Activated CD8-positive, alpha-beta T cell treated with anti-CD3 and anti-CD28 coated beads for 36 hours (primary cell): Measurements from ENCODE around the gene GPR152. TPM values are rescaled to one million over a fixed set of nuclear protein-coding genes. Genes with fewer than 3 reads are reported as not detected.

Source experiments
- ATAC-seq: fragments of 200-7000 bp; cut with Tn5 transposase; one replicate; pipeline ENCODE4 v1.10.0; 2021; ENCODE audit warnings: mild to moderate bottlenecking, moderate library complexity
- CTCF ChIA-PET: fragments of 350-600 bp; sonication (Branson Sonifier 250); formaldehyde crosslinking; loops from one replicate; lab custom pipeline; 2021; ENCODE audit warnings: antibody characterized with exemption; lab: Charles Lee
- POLR2A ChIA-PET: fragments of 350-600 bp; sonication (Branson Sonifier 250); formaldehyde crosslinking; loops from one replicate; lab custom pipeline; 2021; ENCODE audit warnings: antibody characterized with exemption; lab: Charles Lee
- DNase-seq: peaks from one replicate; pipeline ENCODE4 v3.0.0-alpha.2; 2020
- H3K27ac Mint-ChIP-seq: one replicate; pipeline ENCODE4 v1.8.0; 2021; ENCODE audit warnings: mild to moderate bottlenecking, mixed read lengths
- H3K27me3 Mint-ChIP-seq: one replicate; pipeline ENCODE4 v1.8.0; 2021; ENCODE audit warnings: mixed read lengths
- H3K36me3 Mint-ChIP-seq: one replicate; pipeline ENCODE4 v1.8.0; 2021; ENCODE audit warnings: low read depth, mixed read lengths
- H3K4me1 Mint-ChIP-seq: one replicate; pipeline ENCODE4 v1.8.0; 2021; ENCODE audit warnings: low read depth, mixed read lengths
- H3K4me3 Mint-ChIP-seq: one replicate; pipeline ENCODE4 v1.8.0; 2021; ENCODE audit warnings: mild to moderate bottlenecking, moderate library complexity, mixed read lengths
- H3K9me3 Mint-ChIP-seq: one replicate; pipeline ENCODE4 v1.8.0; 2021; ENCODE audit warnings: mixed read lengths
- intact Hi-C: fragments of 100-400 bp; cut with micrococcal nuclease; formaldehyde crosslinking; loops from one replicate; pipeline ENCODE4 v1.10.0; 2022
- total RNA-seq, 2 experiments: library from RNA; stranded (reverse); gene quantifications; one replicate each; pipeline ENCODE4 v1.2.3, GENCODE V29; 2021
- TF ChIP-seq, protein P1 (sequence below): fragments of 200-600 bp; IDR thresholded peaks from one replicate; pipeline ENCODE4 v1.8.0; 2022; ENCODE audit warnings: antibody characterized with exemption, mild to moderate bottlenecking

Gene GPR152, protein sequence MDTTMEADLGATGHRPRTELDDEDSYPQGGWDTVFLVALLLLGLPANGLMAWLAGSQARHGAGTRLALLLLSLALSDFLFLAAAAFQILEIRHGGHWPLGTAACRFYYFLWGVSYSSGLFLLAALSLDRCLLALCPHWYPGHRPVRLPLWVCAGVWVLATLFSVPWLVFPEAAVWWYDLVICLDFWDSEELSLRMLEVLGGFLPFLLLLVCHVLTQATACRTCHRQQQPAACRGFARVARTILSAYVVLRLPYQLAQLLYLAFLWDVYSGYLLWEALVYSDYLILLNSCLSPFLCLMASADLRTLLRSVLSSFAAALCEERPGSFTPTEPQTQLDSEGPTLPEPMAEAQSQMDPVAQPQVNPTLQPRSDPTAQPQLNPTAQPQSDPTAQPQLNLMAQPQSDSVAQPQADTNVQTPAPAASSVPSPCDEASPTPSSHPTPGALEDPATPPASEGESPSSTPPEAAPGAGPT
- total RNA-seq: not detected

DNA sequence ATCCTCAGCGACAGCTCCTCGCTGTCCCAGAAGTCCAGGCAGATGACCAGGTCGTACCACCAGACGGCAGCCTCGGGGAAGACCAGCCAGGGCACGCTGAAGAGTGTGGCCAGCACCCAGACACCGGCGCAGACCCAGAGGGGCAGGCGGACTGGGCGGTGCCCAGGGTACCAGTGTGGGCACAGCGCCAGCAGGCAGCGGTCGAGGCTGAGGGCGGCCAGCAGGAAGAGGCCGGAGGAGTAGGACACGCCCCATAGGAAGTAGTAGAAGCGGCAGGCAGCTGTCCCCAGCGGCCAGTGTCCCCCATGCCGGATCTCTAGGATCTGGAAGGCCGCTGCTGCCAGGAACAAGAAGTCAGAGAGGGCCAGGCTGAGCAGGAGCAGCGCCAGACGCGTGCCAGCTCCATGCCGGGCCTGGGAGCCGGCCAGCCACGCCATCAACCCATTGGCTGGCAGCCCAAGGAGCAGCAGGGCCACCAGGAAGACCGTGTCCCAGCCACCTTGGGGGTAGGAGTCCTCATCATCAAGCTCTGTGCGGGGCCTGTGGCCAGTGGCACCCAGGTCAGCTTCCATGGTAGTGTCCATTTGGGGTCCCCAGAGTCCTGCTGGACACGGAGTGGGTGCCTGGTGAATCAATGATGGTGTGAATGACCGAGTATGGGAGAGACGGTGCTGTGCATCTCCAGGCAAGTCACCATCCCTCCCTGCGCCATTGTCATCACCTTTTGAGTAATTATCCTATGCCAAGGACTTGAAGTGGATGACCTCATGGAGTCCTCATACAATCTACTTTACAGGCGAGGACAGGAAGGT, at the start of gene GPR152:
GPR152 (minus strand) TSS at position 589 of the 812 bp plus-strand sequence; CDS start at position 584, 5 bp downstream.
- ChIA-PET CTCF (interaction anchor here (1.2 kb wide), 1 partner anchor 70 kb away, joined by 3 read pairs; no protein-coding TSS in a partner anchor), POLR2A (interaction anchor here (0.6 to 2.2 kb wide), 7 partner anchors 9 to 45 kb away, joined by 3 to 11 read pairs (median 3); partner anchors contain the start of gene PTPRCAP)
- TF ChIP-seq, protein P1, sequence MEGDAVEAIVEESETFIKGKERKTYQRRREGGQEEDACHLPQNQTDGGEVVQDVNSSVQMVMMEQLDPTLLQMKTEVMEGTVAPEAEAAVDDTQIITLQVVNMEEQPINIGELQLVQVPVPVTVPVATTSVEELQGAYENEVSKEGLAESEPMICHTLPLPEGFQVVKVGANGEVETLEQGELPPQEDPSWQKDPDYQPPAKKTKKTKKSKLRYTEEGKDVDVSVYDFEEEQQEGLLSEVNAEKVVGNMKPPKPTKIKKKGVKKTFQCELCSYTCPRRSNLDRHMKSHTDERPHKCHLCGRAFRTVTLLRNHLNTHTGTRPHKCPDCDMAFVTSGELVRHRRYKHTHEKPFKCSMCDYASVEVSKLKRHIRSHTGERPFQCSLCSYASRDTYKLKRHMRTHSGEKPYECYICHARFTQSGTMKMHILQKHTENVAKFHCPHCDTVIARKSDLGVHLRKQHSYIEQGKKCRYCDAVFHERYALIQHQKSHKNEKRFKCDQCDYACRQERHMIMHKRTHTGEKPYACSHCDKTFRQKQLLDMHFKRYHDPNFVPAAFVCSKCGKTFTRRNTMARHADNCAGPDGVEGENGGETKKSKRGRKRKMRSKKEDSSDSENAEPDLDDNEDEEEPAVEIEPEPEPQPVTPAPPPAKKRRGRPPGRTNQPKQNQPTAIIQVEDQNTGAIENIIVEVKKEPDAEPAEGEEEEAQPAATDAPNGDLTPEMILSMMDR: no peak
- Mint-ChIP-seq H3K27me3 (no peaks in the 10 kb centered on the region), H3K36me3 (no peaks in the 10 kb centered on the region), H3K27ac (no peak within 1 kb of the TSS), H3K4me3 (no peak within 1 kb of the TSS), H3K9me3 (no peaks in the 10 kb centered on the region), H3K4me1 (peaks cover 17% of the 10 kb centered on the region)
- ATAC-seq (no peak), DNase-seq (no peak)
- intact Hi-C loops: no loop called here

DNA sequence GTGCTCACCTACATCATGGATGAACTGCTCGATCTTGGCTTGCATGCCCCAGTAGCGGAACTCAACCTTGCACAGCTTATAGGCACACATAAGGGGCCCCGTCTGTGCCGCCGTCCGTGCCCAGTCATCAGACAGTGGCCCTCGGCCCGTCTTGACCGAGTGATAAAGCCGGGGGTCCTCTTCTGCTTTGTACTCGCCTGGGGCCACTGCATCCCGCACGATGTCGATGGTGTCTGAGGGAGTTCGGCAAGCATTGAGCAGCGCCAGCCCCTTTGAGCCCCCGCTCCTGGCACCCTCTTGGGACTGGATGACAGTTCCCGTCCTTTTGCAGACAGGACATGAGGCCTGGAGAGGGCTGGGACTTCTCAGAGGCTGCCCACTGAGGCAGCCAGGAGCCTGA, 49.3 kb upstream of the GPR152 start:
- ChIA-PET POLR2A (interaction anchor here (8.8 kb wide), 1 partner anchor 13 kb away, joined by 108 read pairs; no protein-coding TSS in a partner anchor), CTCF (interaction anchor here (1.2 kb wide), 1 partner anchor 150 kb away, joined by 3 read pairs; no protein-coding TSS in a partner anchor)
- Mint-ChIP-seq H3K27me3 (no peaks in the 10 kb centered on the region), H3K36me3 (peaks cover 26% of the 10 kb centered on the region), H3K27ac (no peak overlapping the region), H3K4me1 (peaks cover 36% of the 10 kb centered on the region), H3K4me3 (no peak overlapping the region), H3K9me3 (no peaks in the 10 kb centered on the region)
- ATAC-seq (no peak), DNase-seq (no peak)
- TF ChIP-seq, protein P1: no peak
- intact Hi-C loops: no loop called here

DNA sequence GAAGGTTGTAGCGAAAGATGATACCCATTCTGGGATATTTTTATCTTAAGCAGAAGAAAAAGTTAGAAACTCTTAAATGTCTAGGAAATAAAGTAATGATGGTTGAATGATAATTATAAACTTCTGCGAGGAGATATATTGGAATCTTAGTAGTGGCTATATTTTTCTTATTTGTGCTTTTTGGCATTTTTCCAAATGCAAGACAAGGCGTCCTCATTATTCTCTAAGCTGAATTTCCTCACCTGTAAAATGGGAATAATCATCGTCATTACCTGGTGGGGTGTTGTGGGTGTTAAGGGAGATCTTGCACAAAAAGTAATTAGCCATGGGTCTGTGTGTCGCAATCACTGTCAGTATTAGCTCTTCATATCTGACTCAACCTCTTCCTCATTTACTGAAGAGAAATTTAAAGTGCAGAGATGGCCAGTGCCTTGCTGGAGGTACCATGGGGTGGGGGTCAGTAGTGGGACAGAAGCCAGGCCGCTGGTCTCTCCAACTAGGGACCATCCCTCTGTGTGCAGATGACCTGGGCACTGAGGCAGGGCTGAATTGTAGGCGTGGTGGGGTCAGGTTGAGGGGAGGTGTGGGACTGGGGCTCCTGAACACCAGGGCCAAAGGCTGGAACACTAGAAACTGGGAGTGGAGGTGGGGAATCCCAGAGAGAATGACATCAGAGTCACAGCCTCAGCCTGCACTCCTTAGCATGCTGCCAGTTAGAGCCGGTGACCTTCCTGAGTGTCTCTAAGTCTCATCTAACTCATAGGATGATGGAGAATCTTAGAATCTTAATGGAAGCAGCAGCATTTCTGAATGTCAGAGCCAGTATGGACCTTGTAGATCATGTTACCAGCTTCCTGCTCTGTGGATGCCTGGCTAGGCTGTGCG, 48.5 kb upstream of the GPR152 start:
- Mint-ChIP-seq H3K4me3 (no peak overlapping the region), H3K27ac (peak overlapping the region; percentile 14), H3K9me3 (no peaks in the 10 kb centered on the region), H3K27me3 (no peaks in the 10 kb centered on the region), H3K36me3 (peaks cover 24% of the 10 kb centered on the region), H3K4me1 (peaks cover 28% of the 10 kb centered on the region)
- TF ChIP-seq, protein P1: no peak
- intact Hi-C loops: no loop called here
- CTCF ChIA-PET: no interaction called here
- DNase-seq (no peak), ATAC-seq (no peak)
- POLR2A ChIA-PET: interaction anchor here (1.1 to 8.8 kb wide), 3 partner anchors 13 to 63 kb away, joined by 4 to 108 read pairs (median 6); partner anchors contain the start of genes PTPRCAP and TMEM134

DNA sequence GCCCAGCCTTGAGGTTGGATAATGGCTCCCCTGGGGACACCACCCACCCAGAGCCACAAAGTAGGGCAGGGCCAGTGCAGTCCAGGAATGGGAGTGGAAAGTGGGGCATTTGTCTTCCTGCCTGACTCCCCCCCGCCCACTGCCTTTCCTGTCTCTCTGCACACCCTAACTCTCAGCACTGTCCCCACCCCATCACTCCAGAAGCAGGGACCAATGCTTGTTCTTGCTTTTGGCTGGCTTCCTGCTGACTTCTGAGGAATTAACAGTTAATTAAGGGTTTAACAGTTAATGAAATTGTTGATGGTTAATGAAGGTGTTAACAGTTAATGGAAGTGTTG, 47.9 kb upstream of the GPR152 start:
- DNase-seq: no peak
- no peak overlapping the region for H3K4me3 Mint-ChIP-seq
- POLR2A ChIA-PET: interaction anchor here (1.1 to 8.8 kb wide), 3 partner anchors 12 to 63 kb away, joined by 4 to 108 read pairs (median 6); partner anchors contain the start of genes PTPRCAP and TMEM134
- peaks cover 24% of the 10 kb centered on the region for H3K4me1 Mint-ChIP-seq
- H3K9me3 Mint-ChIP-seq: no peaks in the 10 kb centered on the region
- no peaks in the 10 kb centered on the region for H3K27me3 Mint-ChIP-seq
- H3K36me3 Mint-ChIP-seq: peaks cover 24% of the 10 kb centered on the region
- no peak for ATAC-seq
- TF ChIP-seq, protein P1: no peak
- CTCF ChIA-PET: no interaction called here
- intact Hi-C loops: no loop called here
- H3K27ac Mint-ChIP-seq: no peak overlapping the region
